ENCODE results near the gene MUC4. TPM values are rescaled to one million over a fixed set of nuclear protein-coding genes. Genes with fewer than 3 reads are reported as not detected.

MUC4 gene
- total RNA-seq, 2 donors from 2014 or later: not detected

DNA sequence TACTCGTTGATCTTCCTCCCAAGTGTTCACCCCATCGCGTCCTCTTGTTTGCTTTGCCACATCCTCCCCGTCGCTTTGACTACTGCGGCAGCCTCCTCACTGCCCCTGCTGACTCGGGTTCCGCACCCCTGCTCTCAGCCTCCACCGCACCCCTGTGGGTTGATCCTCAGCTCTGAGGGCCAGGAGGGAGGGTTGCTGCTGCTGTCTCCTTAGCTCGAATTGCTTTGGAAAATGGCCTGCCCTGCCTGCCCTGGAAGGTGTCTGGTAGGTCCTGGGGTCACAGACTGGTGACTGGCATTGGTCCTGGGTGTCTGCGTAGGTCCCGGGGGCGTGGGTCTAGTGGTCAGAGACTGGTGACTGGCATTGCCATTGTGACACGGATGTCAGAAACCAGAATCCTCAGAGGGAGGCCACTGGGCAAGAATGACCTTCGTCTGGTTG lies 9.4 kb downstream of the MUC4 start:
- H3K4me1 ChIP-seq: peaks cover 12% of the 10 kb centered on the region
- no peak for ATAC-seq
- TF ChIP-seq, protein P1, sequence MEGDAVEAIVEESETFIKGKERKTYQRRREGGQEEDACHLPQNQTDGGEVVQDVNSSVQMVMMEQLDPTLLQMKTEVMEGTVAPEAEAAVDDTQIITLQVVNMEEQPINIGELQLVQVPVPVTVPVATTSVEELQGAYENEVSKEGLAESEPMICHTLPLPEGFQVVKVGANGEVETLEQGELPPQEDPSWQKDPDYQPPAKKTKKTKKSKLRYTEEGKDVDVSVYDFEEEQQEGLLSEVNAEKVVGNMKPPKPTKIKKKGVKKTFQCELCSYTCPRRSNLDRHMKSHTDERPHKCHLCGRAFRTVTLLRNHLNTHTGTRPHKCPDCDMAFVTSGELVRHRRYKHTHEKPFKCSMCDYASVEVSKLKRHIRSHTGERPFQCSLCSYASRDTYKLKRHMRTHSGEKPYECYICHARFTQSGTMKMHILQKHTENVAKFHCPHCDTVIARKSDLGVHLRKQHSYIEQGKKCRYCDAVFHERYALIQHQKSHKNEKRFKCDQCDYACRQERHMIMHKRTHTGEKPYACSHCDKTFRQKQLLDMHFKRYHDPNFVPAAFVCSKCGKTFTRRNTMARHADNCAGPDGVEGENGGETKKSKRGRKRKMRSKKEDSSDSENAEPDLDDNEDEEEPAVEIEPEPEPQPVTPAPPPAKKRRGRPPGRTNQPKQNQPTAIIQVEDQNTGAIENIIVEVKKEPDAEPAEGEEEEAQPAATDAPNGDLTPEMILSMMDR (IDR thresholded peaks at IDR 0.05): no peak
- no peak for TF ChIP-seq POLR2A (IDR thresholded peaks at IDR 0.05)
- H3K27me3 ChIP-seq: no peaks in the 10 kb centered on the region
- no peak overlapping the region for H3K4me3 ChIP-seq
- H3K27ac ChIP-seq: peak overlapping the region in 1 of 4 donors; percentile 28
- no peaks in the 10 kb centered on the region for H3K36me3 ChIP-seq (replicated peaks in 1 of 2; ENCODE audit: insufficient read depth in 1 of 2, low read depth in 2 of 2)
- no peak for DNase-seq
- intact Hi-C loops (cut with DNase I): no loop called here
- H3K9me3 ChIP-seq: no peaks in the 10 kb centered on the region
- 44 to 78% methylated on average over 13 to 15 of the region's 15 CpGs for WGBS, 2 donors

- Histone ChIP-seq H3K27me3 (no peaks in the 10 kb centered on the region), H3K9me3 (no peaks in the 10 kb centered on the region), H3K36me3 (replicated peaks in 1 of 2; ENCODE audit: insufficient read depth in 1 of 2, low read depth in 2 of 2) (no peaks in the 10 kb centered on the region), H3K4me1 (peaks cover 12% of the 10 kb centered on the region), H3K27ac (no peak overlapping the region), H3K4me3 (no peak overlapping the region)
- TF ChIP-seq, protein P1 (IDR thresholded peaks at IDR 0.05): no peak
- no peak for TF ChIP-seq POLR2A (IDR thresholded peaks at IDR 0.05)
- ATAC-seq (no peak), DNase-seq (peak in 1 of 4 donors; percentile 3)
- intact Hi-C loops (cut with DNase I): no loop called here
- WGBS, 2 donors: 75 to 83% methylated on average over 34 to 35 of the region's 35 CpGs
Observed at GRCh38 chr3:195801251-195802183, 10.2 kb downstream of the MUC4 start.

DNA sequence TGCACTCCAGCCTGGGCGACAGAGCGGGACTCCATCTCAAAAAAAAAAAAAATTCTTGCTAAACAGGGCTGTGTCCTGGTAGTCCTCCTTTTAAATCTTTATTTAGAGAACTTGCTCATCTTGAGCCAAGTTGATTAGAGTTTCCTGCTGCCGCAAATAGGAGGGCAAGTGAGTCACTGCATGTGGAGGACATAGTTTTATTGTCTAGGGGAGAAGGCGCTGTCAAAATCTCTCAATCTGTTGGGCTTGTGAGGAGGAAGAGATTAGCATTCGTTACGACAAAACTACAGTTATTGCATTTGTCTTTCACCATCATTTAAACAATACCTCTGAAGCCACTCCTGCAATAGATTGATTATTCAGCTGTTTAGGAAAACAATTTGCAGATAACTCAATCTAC lies 11.5 kb downstream of the MUC4 start:
- TF ChIP-seq POLR2A (IDR thresholded peaks at IDR 0.05): no peak
- TF ChIP-seq, protein P1 (IDR thresholded peaks at IDR 0.05): no peak
- no peaks in the 10 kb centered on the region for H3K27me3 ChIP-seq
- ATAC-seq (no peak), DNase-seq (no peak)
- no peaks in the 10 kb centered on the region for H3K36me3 ChIP-seq (replicated peaks in 1 of 2; ENCODE audit: insufficient read depth in 1 of 2, low read depth in 2 of 2)
- no peaks in the 10 kb centered on the region for H3K9me3 ChIP-seq
- H3K4me1 ChIP-seq: peaks cover 12% of the 10 kb centered on the region
- no peak overlapping the region for H3K4me3 ChIP-seq
- WGBS, 2 donors: 87 to 96% methylated on average over 6 of the region's 6 CpGs
- intact Hi-C loops (cut with DNase I): no loop called here
- no peak overlapping the region for H3K27ac ChIP-seq

GRCh38 chr3:195796795-195797194 lies 14.9 kb downstream of the MUC4 start:
- TF ChIP-seq, protein P1 (IDR thresholded peaks at IDR 0.05): no peak
- TF ChIP-seq POLR2A (IDR thresholded peaks at IDR 0.05): no peak
- H3K27ac ChIP-seq: no peak overlapping the region
- WGBS, 2 donors: 92 to 94% methylated on average over 11 of the region's 11 CpGs
- no peaks in the 10 kb centered on the region for H3K9me3 ChIP-seq
- DNase-seq (no peak), ATAC-seq (no peak)
- intact Hi-C loops (cut with DNase I): no loop called here
- no peaks in the 10 kb centered on the region for H3K4me1 ChIP-seq
- no peak overlapping the region for H3K4me3 ChIP-seq
- H3K27me3 ChIP-seq: no peaks in the 10 kb centered on the region
- no peaks in the 10 kb centered on the region for H3K36me3 ChIP-seq (replicated peaks in 1 of 2; ENCODE audit: insufficient read depth in 1 of 2, low read depth in 2 of 2)

Measured in body of pancreas (tissue), 4 donors.